Amniotic epithelial cell (primary cell): ENCODE data around the gene HSD17B12.

Experiments
- DNase-seq: peaks from one replicate; pipeline ENCODE4 v3.0.0-alpha.2; 2010; ENCODE audit warnings: low read depth

The HSD17B12 gene

DNA sequence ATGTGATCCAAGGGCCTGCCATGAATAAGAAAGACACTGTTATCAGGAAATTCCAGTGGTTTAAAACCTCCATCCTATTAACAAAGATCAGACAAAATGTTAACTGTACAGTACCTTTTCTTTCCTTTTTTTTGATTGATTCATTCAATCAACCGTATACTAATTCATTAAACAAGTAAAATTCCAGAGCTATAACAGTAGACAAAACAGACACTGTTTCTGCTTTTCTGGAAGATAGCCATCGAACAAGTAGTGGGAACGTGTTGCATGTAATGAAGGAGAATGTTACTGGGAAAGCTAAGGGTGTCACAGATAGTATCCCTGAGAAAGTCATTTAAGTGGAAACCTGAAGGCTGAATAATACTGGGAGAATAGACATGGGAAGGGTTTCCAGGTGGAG lies 126.4 kb downstream of the HSD17B12 start:
- DNase-seq, result no peak

GRCh38 chr11:43810929-43811596 lies 130.5 kb downstream of the HSD17B12 start:
- DNase-seq, result no peak

DNA sequence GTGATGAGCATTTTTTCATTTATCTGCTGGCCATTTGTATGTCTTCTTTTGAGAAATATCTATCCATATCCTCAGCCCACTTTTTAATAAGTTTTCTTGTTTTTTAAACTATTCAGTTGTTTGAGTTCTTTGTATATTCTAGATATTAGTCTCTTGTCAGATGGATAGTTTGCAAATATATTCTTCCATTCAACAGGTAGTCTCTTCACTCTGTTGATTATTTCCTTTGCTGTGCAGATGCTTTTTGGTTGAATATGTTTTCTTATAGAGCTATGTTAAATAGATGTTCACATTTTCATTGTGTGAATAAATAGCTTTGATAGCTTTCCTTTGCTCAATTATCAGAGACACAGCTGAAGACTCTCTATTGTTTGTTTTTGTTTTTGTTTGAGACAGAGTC lies 131.9 kb downstream of the HSD17B12 start:
- no peak for DNase-seq

- DNase-seq, result no peak
Observed at GRCh38 chr11:43818220-43818619, 137.7 kb downstream of the HSD17B12 start.

- no peak for DNase-seq
Observed at GRCh38 chr11:43819926-43820325, 139.4 kb downstream of the HSD17B12 start.

- no peak for DNase-seq
Observed at GRCh38 chr11:43823316-43823715, 142.8 kb downstream of the HSD17B12 start.

- no peak for DNase-seq
Observed at GRCh38 chr11:43823851-43824250, 143.3 kb downstream of the HSD17B12 start.

- no peak for DNase-seq
Observed at GRCh38 chr11:43825217-43825816, 144.8 kb downstream of the HSD17B12 start.

- DNase-seq, result peak; percentile 100
Observed at GRCh38 chr11:43830928-43831440, 150.4 kb downstream of the HSD17B12 start.

DNA sequence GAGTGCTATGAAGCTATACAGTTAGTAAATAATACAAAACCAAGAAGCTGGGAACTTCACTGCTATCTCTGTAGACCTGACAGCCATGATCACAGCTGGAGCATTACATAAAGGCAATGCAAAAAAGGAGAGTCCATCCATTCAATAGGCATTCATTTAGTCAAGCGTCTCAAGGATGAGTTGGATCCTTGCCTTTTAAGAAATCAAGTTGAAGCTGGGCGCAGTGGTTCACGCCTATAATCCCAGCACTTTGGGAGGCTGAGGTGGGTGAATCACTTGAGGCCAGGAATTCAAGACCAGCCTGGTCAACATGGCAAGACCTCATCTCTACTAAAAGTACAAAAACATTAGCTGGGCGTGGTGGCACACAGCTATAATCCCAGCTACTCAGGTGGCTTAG lies 152.0 kb downstream of the HSD17B12 start:
- DNase-seq, result peak; percentile 42

DNA sequence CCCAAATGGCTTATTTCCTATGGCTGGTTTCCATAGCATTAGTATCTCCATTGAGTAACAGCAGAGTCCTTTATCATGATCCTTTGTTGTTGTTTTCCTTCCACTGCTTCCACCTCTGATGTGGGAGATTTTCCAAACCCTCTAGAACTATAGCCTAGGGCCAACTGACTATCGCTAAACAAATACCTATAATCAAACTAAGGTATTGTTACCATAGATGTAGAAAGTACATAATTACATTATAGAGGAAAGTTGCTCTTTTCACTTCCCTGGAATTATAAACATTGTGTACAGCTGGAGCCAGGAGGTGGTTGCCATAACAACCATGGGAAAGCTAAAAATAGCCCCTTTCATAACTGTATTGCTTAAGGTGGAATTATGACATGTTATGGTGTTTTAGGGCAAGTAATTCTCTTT lies 153.1 kb downstream of the HSD17B12 start:
- DNase-seq, result peak; percentile 89

GRCh38 chr11:43834286-43834685 lies 153.7 kb downstream of the HSD17B12 start:
- no peak for DNase-seq

- peak; percentile 70 for DNase-seq
Observed at GRCh38 chr11:43835104-43835503, 154.6 kb downstream of the HSD17B12 start.

GRCh38 chr11:43837879-43838278 lies 157.3 kb downstream of the HSD17B12 start:
- no peak for DNase-seq

GRCh38 chr11:43842021-43842420 lies 161.5 kb downstream of the HSD17B12 start:
- no peak for DNase-seq

DNA sequence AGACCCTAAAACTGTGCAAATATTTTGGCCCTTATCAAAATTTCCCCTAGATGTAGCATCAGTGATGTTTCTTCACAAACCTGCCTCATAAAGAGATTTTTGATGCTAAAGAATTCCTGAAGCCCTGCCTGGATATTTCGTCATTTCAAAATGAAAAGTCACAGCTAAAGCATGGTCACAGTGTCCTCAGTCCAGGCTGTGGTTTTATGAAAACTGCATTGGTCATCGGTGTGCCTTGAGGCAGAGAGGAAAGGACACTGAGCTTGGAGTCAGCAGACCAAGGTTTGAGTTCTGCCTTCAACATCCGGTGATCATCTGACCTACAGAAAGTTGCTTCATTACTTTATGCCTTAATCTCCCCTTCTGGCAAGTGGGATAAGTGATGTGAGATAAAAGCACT lies 165.3 kb downstream of the HSD17B12 start:
- DNase-seq, result peak; percentile 19

DNA sequence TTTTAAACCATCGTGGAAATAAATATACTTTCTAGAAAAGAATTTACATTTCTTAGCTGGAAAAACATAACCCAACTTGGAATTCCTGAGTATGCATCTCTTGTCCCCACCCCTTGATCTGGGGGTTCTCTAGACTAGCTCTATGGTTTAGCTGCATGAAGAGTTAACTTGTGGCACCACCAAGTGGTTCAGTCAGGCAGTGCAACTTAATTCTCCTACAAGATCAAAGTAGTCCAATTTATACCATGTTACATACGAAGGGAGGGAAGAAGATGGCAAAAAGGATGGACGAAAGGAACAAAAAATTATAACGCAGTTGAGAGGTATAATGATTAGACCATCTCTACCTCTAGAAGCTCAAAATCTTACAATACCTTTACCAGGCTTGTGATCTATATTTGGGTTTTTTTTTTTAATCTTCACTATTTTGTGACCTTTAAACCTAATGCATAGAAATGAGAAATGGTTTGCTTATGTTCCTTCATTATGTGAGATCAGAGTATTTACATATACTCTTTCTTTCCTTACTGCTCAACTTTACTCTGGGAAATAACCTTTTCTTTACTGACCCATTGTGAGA lies 171.6 kb downstream of the HSD17B12 start:
- DNase-seq, result peak; percentile 80

GRCh38 chr11:43853781-43854180 lies 173.2 kb downstream of the HSD17B12 start:
- DNase-seq, result no peak

DNA sequence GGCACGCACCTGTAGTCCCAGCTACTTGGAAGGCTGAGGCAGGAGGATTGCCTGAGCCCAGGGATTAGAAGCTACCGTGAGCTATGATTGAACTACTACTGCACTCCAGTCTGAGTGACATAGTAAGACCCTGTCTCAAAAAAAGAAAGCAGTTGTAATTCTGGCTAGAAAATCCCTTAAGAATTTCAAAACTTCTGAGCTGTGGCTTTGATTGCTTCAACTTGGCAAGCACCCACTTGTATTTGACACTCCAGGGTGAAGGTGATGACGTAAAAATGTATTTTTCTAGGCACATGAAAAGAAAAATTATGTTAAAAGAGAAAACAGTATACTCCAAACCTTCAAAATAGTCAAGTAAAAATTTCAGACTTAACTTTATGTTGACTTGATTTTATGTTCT lies 176.5 kb downstream of the HSD17B12 start:
- peak; percentile 44 for DNase-seq

GRCh38 chr11:43861141-43861540 lies 180.6 kb downstream of the HSD17B12 start:
- no peak for DNase-seq

DNA sequence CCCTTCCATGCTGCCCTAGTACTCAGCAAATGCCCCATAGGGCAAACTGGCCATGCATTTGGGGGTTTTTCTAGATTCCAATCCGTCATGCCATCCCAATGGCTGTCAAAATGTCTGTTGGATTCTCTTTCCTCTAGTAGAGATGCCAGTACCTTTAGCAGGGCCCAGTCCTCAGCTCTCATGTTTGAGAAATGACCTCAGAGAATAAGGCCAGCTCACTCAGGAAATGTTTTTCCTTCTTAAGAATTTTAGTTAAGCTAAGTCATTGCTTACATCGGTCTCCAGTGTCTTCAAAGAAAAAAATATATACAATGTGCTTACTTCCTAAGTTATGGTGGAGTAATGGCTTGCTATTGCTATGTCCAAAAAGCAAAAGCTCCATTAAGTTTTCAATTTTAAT lies 186.0 kb downstream of the HSD17B12 start:
- DNase-seq, result peak; percentile 28

GRCh38 chr11:43866969-43867368 lies 186.4 kb downstream of the HSD17B12 start:
- DNase-seq, result no peak

GRCh38 chr11:43868852-43869567 lies 188.5 kb downstream of the HSD17B12 start:
- DNase-seq, result peak; percentile 97
